ENCODE results near the gene PACS2.

GRCh38 chr14:105430042-105430441 lies 115.5 kb downstream of the PACS2 start:
- TF ChIP-seq, protein P1, sequence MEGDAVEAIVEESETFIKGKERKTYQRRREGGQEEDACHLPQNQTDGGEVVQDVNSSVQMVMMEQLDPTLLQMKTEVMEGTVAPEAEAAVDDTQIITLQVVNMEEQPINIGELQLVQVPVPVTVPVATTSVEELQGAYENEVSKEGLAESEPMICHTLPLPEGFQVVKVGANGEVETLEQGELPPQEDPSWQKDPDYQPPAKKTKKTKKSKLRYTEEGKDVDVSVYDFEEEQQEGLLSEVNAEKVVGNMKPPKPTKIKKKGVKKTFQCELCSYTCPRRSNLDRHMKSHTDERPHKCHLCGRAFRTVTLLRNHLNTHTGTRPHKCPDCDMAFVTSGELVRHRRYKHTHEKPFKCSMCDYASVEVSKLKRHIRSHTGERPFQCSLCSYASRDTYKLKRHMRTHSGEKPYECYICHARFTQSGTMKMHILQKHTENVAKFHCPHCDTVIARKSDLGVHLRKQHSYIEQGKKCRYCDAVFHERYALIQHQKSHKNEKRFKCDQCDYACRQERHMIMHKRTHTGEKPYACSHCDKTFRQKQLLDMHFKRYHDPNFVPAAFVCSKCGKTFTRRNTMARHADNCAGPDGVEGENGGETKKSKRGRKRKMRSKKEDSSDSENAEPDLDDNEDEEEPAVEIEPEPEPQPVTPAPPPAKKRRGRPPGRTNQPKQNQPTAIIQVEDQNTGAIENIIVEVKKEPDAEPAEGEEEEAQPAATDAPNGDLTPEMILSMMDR (conservative IDR thresholded peaks at IDR 0.05; ENCODE audit: low read depth, low read length) = no peak
- TF ChIP-seq EZH2 (IDR thresholded peaks at IDR 0.05; ENCODE audit: low read length, unreplicated experiment) = no peak
